ENCODE measurements around the gene FALEC.
A peak's percentile ranks its signal among the peaks of the same experiment; 100 is the strongest.

FALEC gene

DNA sequence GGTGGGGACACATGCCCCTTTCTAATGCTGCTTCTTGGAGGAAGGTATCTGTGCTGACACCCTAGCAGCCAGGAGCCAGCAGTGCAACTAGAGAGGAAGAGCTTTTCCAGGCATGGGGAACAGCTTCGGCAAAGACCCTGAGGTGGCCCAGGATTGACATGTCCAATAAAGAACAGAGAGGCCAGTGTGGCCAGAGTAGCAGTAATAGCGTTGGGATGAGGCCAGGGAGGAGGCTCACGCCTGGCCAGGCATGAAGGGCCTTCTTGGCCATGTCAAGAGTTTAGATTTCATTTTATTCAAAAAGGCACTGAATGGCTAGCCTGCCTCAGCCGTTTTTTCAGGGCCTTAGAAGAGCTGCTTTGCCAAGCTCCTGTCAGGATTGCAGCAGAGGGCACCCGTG lies 17.3 kb downstream of the FALEC start:
- no peak overlapping the region for H3K4me3 ChIP-seq (ENCODE audit: low read depth, low read length)
- TF ChIP-seq, protein P1, sequence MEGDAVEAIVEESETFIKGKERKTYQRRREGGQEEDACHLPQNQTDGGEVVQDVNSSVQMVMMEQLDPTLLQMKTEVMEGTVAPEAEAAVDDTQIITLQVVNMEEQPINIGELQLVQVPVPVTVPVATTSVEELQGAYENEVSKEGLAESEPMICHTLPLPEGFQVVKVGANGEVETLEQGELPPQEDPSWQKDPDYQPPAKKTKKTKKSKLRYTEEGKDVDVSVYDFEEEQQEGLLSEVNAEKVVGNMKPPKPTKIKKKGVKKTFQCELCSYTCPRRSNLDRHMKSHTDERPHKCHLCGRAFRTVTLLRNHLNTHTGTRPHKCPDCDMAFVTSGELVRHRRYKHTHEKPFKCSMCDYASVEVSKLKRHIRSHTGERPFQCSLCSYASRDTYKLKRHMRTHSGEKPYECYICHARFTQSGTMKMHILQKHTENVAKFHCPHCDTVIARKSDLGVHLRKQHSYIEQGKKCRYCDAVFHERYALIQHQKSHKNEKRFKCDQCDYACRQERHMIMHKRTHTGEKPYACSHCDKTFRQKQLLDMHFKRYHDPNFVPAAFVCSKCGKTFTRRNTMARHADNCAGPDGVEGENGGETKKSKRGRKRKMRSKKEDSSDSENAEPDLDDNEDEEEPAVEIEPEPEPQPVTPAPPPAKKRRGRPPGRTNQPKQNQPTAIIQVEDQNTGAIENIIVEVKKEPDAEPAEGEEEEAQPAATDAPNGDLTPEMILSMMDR (IDR thresholded peaks at IDR 0.05; ENCODE audit: low read depth, low read length), result no peak
- no peak for TF ChIP-seq MYC (IDR thresholded peaks at IDR 0.05; ENCODE audit: low read depth, low read length)
- TF ChIP-seq, protein P2, sequence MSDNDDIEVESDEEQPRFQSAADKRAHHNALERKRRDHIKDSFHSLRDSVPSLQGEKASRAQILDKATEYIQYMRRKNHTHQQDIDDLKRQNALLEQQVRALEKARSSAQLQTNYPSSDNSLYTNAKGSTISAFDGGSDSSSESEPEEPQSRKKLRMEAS (IDR thresholded peaks at IDR 0.05; ENCODE audit: low read depth, low read length), result no peak
- no peak for TF ChIP-seq POLR2A (IDR thresholded peaks at IDR 0.05; ENCODE audit: extremely low read depth, insufficient read length)
- no peak for DNase-seq (ENCODE audit: low read depth)

DNA sequence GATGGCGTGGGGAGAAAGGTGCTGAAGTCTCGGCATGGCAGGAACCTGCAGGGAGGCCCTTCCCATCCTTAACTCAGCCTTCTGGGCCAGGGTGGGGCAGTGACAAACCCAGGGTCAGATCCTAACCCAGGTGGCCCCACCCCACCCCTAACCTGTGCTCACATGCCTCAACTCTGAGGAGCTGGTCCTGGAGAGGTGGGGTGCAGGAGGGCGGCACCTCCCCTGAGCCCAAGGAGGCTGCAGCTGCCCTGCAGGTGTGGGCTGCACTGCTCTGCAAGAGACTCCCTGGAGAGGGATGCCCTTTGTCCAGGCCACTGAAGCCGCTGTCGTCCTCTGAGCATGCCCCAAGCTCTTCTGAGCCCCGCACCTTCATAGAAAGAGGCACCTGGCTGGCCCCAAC lies 18.4 kb downstream of the FALEC start:
- H3K4me3 ChIP-seq (ENCODE audit: low read depth, low read length), result no peak overlapping the region
- DNase-seq (ENCODE audit: low read depth), result no peak
- no peak for TF ChIP-seq POLR2A (IDR thresholded peaks at IDR 0.05; ENCODE audit: extremely low read depth, insufficient read length)
- TF ChIP-seq MYC (IDR thresholded peaks at IDR 0.05; ENCODE audit: low read depth, low read length), result no peak
- TF ChIP-seq, protein P1 (IDR thresholded peaks at IDR 0.05; ENCODE audit: low read depth, low read length), result no peak
- TF ChIP-seq, protein P2 (IDR thresholded peaks at IDR 0.05; ENCODE audit: low read depth, low read length), result no peak

DNA sequence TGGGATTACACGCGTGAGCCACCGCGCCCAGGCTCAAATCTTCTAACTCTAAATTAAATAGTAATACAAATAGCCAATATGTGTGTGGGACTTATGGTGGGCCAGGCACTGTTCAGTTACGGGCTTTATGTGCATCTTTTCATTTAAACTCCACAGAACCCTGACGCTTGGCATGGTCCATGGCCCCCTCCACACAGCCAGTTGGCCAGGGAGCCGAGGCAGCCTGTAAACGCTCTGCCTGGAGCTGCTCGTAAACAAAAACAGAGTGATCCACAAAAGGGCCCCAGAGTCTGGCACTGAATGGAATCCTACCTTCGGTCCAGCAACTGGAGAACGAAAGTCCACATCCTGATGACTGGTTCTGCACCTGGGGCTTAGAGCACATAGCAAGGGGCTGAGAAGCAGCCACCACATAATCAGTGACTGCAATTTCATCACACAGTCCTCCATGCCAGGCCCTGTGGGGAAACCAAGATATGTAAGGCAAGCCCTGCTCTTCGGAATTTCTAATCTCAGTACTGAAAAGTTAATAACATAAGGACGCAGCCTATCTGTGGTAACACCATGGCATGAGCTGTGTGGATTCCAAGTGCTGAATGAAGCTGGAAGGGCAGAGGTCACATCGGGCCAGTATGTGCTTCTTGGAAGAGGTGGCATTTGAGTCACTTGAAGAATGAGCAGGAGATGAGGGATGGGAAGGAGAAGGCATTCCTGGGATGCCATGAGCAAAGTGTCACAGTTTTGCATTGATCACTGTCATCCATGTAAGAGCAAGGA lies 20.1 kb downstream of the FALEC start:
- no peak for DNase-seq (ENCODE audit: low read depth)
- H3K4me3 ChIP-seq (ENCODE audit: low read depth, low read length), result no peak overlapping the region
- TF ChIP-seq POLR2A (IDR thresholded peaks at IDR 0.05; ENCODE audit: extremely low read depth, insufficient read length) (no peak), MYC (IDR thresholded peaks at IDR 0.05; ENCODE audit: low read depth, low read length) (no peak)
- TF ChIP-seq, protein P1 (IDR thresholded peaks at IDR 0.05; ENCODE audit: low read depth, low read length), result no peak
- TF ChIP-seq, protein P2 (IDR thresholded peaks at IDR 0.05; ENCODE audit: low read depth, low read length), result no peak

DNA sequence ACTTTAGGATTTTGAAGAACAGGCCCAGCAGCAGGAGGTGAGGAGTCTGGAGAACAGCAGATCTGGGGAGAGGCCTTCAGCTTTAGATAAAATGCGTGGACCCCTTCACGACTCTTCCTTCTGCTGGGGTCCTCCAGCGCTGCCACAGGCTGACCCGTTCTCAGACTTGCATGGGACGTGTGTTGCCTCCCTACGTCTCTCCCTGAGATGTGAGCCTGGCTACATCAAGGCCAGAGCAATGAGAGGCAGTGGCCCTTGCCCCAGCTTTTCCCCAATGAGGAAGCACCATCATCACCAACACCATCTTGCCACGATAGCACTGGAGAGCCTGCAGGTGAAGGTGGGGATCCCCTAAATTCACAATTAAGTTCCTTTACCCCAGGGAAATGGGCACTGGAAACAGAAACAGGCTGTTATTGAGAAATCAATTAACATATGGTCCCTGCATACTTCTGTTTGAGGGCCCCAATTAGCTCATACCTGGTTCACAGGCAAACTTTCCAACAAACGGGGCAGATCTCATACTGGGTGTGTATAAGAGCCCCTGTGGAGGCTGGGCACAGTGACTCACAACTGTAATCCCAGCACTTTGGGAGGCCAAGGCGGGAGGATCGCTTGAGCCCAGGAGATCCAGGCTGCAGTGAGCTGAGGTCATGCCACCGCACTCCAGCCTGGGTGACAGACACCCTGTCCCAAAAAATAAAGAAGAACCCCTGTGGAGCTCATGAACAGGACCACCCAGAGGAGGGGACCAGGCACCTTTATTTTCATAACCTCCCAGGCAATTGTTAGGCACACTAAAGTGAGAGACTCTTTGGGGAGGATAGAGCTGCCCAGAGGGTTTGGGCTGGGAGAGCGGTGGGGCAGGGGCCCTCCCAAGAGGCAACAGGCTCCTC lies 21.5 kb downstream of the FALEC start:
- peak; percentile 46 for DNase-seq (ENCODE audit: low read depth)
- H3K4me3 ChIP-seq (ENCODE audit: low read depth, low read length), result no peak overlapping the region
- TF ChIP-seq, protein P1 (IDR thresholded peaks at IDR 0.05; ENCODE audit: low read depth, low read length), result no peak
- TF ChIP-seq POLR2A (IDR thresholded peaks at IDR 0.05; ENCODE audit: extremely low read depth, insufficient read length) (no peak), MYC (IDR thresholded peaks at IDR 0.05; ENCODE audit: low read depth, low read length) (no peak)
- TF ChIP-seq, protein P2 (IDR thresholded peaks at IDR 0.05; ENCODE audit: low read depth, low read length), result no peak

DNA sequence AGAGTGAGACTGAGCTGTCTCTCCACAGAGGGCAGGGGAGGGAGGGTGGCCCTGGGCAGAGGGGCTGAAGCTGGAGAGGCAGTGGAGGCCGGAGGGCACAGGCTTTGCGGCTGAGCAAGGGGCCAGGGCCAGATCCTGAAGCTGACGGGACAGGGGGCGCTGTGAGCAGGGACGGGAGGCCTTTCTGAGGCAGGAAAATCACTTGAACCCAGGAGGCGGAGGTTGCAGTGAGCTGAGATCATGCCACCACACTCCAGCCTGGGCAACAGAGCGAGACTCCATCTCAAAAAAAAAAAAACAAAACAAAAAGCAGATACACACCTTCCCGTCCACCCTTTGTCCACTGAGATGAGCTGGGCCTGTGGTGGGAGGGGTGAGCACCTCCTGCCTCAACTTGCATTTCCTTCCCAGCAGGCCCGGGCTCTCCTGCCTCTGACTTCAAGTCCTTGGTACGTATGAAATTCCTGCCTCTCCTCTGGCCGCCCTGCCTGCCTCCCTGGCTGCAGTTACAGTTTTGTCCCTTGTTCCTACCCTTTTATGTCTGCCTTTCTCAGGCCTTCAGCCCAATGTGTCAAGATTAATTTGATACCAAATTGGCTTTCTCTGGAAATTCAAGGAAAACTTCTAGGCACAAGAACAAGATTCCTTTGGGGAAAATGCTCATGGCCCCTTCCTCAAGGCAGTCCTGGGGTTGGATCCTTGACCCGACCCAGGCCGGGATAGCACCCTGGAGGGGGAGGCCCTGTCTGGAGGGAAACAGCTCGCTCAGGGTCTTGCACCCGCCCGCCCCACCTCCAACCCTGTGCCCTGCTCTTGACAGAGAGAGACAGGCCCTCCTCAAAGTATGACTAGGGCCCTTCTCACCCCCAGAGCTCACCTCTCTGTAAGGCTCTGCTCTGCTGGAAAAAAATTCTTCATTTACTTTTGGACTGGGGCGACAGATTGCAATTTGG lies 22.5 kb downstream of the FALEC start:
- H3K4me3 ChIP-seq (ENCODE audit: low read depth, low read length), result no peak overlapping the region
- TF ChIP-seq, protein P2 (IDR thresholded peaks at IDR 0.05; ENCODE audit: low read depth, low read length), result no peak
- TF ChIP-seq, protein P1 (IDR thresholded peaks at IDR 0.05; ENCODE audit: low read depth, low read length), result no peak
- no peak for TF ChIP-seq POLR2A (IDR thresholded peaks at IDR 0.05; ENCODE audit: extremely low read depth, insufficient read length)
- TF ChIP-seq MYC (IDR thresholded peaks at IDR 0.05; ENCODE audit: low read depth, low read length), result no peak
- DNase-seq (ENCODE audit: low read depth), result no peak

Data from NB4 (cell line).